ENCODE results near the gene ZNF222.

ZNF222 gene

DNA sequence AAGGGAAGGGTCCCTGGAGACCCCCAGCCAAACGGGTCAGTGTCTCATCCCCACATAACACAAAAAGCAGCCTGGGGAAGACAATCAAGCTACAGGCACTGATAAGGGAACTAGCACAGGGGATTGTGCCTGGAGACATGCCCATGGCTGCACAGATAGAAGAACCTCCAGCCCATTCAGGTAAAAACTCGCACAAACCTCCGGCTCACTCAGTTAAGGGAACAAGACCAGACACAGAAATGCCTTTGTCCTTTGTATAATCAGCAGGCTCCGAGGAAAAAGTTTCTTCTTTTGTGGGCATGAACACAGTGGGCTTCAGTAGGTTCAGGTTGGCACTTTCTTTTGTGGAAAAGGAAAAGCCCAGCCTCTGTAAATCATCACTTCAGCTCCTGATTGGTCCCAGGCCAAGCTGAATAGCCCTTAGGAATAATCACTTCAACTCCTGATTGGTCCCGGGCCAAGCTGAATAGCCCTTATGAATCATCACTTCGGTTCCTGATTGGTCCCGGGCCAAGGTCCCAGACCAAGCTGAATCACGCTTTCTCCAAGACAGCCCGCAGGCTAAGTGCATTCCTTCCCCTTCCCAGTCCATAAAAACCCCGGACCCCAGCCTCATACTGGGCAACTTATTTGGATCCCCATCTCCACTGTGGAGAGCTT lies 27.4 kb upstream of the ZNF222 start:
- no peak overlapping the region for H3K4me3 ChIP-seq (ENCODE audit: low read depth, low read length)
- no peak for DNase-seq
- H3K27me3 ChIP-seq (ENCODE audit: insufficient read depth, low read depth, severe bottlenecking) = no peaks in the 10 kb centered on the region
- no peaks in the 10 kb centered on the region for H3K9me3 ChIP-seq (ENCODE audit: severe bottlenecking)
- peaks cover 42% of the 10 kb centered on the region for H3K36me3 ChIP-seq
- no peak overlapping the region for H3K27ac ChIP-seq
- no peak for TF ChIP-seq CTCF (IDR thresholded peaks at IDR 0.05; ENCODE audit: low read depth, low read length)

- Histone ChIP-seq H3K36me3 (peaks cover 7% of the 10 kb centered on the region), H3K9me3 (ENCODE audit: severe bottlenecking) (no peaks in the 10 kb centered on the region), H3K27ac (peak overlapping the region; percentile 80), H3K27me3 (ENCODE audit: insufficient read depth, low read depth, severe bottlenecking) (no peaks in the 10 kb centered on the region), H3K4me3 (ENCODE audit: low read depth, low read length) (peak overlapping the region; percentile 98)
- no peak for TF ChIP-seq CTCF (IDR thresholded peaks at IDR 0.05; ENCODE audit: low read depth, low read length)
- DNase-seq = no peak
These were observed 23.0 kb upstream of the ZNF222 start for GRCh38 chr19:44002212-44002565.

DNA sequence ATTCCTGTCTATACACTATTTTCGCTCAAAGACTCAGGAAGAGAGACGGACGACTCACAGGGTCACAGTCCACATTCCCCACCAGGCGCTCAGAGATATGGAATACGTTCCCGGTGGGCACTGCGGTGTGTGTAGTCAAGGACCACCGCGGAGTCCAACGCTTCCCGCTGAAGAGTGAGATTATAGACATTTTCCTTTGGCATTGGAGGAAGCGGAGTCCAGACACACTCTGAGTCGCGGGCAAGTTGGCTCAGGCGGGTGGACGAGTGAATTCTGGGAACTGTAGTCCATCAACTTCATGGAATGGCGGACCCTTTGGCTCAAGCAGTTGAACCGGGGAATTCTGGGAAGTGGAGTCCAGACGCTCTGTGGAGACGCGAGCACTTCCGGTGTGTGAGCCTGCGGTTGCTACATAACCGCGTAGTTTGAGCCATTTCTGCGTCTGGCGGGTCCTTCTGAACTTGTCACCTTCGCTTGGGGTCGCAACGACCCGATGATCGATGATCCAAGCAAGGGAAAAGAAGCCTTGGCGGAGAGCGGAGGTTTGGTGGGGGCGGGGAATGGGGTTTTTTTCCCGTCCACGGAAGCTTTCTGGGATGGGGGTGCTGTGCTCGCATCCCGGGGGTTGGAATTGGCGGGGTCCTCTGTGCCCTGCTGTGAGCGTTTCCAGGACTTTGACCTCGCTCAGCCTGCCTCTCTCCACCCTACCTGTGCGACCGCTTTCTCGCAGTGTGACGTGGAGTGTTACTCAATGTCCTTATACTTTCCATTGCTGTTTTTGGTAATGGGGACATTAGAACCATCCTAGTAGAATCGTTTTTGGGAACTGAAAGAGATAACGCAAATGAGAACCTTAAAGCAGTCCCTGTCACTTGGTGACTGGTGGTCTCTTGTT lies 22.4 kb upstream of the ZNF222 start, which contains the start of gene ZNF230:
ZNF230 (plus strand) TSS at position 392 of the 895 bp plus-strand sequence. CDS start 4,122 bp downstream, outside the sequence.
- no peaks in the 10 kb centered on the region for H3K9me3 ChIP-seq (ENCODE audit: severe bottlenecking)
- H3K36me3 ChIP-seq = peaks cover 12% of the 10 kb centered on the region
- DNase-seq = peak; percentile 91
- H3K27ac ChIP-seq = peak within 1 kb of the TSS; percentile 80
- H3K27me3 ChIP-seq (ENCODE audit: insufficient read depth, low read depth, severe bottlenecking) = no peaks in the 10 kb centered on the region
- peak within 1 kb of the TSS; percentile 98 for H3K4me3 ChIP-seq (ENCODE audit: low read depth, low read length)
- TF ChIP-seq CTCF (IDR thresholded peaks at IDR 0.05; ENCODE audit: low read depth, low read length) = no peak

DNA sequence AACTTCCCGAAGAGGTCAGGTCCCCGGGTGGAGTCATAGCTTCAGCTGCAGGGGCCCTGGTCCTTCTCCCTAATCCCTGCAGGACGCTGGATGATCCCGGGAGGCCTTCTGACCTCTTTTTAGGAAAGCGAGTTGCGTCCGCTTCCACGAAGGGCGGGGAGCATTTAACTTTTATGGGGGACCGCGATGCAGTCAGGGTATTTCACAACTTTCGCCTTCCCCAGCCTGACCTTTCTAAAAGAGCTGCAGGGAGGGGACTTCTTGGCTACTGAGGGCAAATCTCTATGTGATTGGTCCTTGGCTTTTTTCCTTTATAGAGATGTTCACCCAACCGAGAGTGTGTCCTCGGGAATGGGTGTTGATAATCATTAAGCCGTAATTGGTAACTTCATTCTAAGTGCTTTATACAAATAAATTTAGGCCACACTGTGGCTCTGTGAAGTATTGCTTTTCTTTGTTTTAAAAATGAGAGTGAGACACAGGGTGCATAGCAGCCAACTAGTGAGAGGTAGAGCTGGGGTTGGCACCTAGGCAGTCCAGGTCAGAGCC lies 21.6 kb upstream of the ZNF222 start:
- no peak for TF ChIP-seq CTCF (IDR thresholded peaks at IDR 0.05; ENCODE audit: low read depth, low read length)
- Histone ChIP-seq H3K9me3 (ENCODE audit: severe bottlenecking) (no peaks in the 10 kb centered on the region), H3K4me3 (ENCODE audit: low read depth, low read length) (peak overlapping the region; percentile 98), H3K27me3 (ENCODE audit: insufficient read depth, low read depth, severe bottlenecking) (no peaks in the 10 kb centered on the region), H3K36me3 (peaks cover 19% of the 10 kb centered on the region), H3K27ac (no peak overlapping the region; the same call in 1 of the 2 replicates)
- DNase-seq = no peak

DNA sequence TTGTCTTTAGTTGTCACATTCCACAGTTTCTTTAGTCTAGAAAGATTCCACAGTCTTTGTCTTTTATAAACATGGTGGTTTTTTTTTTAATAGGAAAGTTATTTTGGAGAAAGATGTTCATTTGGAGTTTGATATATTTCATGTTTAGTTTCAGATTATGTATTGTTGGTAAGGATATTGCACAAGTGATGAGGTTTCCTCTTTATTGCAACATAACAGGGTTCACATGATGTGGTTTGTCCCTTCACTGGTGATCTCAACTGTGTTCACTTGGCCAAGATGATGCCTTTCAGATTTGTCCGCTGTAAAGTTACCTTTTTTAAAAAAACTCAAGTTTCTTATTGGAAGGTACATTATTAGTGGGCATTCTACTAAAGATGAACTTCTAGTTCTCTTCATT lies 19.2 kb upstream of the ZNF222 start:
- Histone ChIP-seq H3K4me3 (ENCODE audit: low read depth, low read length) (no peak overlapping the region), H3K27me3 (ENCODE audit: insufficient read depth, low read depth, severe bottlenecking) (no peaks in the 10 kb centered on the region), H3K36me3 (peaks cover 43% of the 10 kb centered on the region), H3K9me3 (ENCODE audit: severe bottlenecking) (peaks cover 9% of the 10 kb centered on the region), H3K27ac (no peak overlapping the region)
- TF ChIP-seq CTCF (IDR thresholded peaks at IDR 0.05; ENCODE audit: low read depth, low read length) = no peak
- no peak for DNase-seq
